ENCODE measurements around the gene EXO5.
"Not testable (repeated sequence)": the region's sequence is repeated elsewhere in the genome, so short reads cannot be mapped to it uniquely, and the experiment has no call there.

The EXO5 gene

GRCh38 chr1:40554807-40555206, 46.2 kb downstream of the EXO5 start:
- not testable (repeated sequence) for DNase-seq

- DNase-seq = no peak
Observed at GRCh38 chr1:40556121-40556520, 47.6 kb downstream of the EXO5 start.

GRCh38 chr1:40558241-40558640, 49.7 kb downstream of the EXO5 start:
- DNase-seq = not testable (repeated sequence)

- no peak for DNase-seq
Observed at GRCh38 chr1:40562185-40562584, 53.6 kb downstream of the EXO5 start.

- DNase-seq = no peak
Observed at GRCh38 chr1:40563266-40563665, 54.7 kb downstream of the EXO5 start.

- no peak for DNase-seq
Observed at GRCh38 chr1:40564506-40564905, 55.9 kb downstream of the EXO5 start.

GRCh38 chr1:40564913-40565312, 56.3 kb downstream of the EXO5 start:
- no peak for DNase-seq

Measured in NCI-H69 (cell line).